PFSK-1 (cell line): Measurements from ENCODE around the gene ANKH.
A peak's percentile ranks its signal among the peaks of the same experiment; 100 is the strongest.

ENCODE experiments used
- FOXP2 ChIP-seq: optimal IDR thresholded peaks from 2 replicates; pipeline ENCODE3; 2011; ENCODE audit warnings: borderline replicate concordance, control low read depth, inconsistent platforms; ENCODE audit not compliant: insufficient read depth; ENCODE audit errors: extremely low read length, extremely low read depth
- POLR2AphosphoS5 ChIP-seq: IDR thresholded peaks from 2 replicates; pipeline ENCODE4 v1.6.1; 2012; ENCODE audit warnings: low read depth, mild to moderate bottlenecking, control low read depth, low read length, moderate library complexity
- REST ChIP-seq, 2 experiments: IDR thresholded peaks; 2 replicates each; pipeline versions ENCODE4 v1.6.1 to v1.8.0; 2011 to 2012; ENCODE audit warnings: low read depth in 2 of 2, low read length in 2 of 2, control low read depth in 1 of 2, inconsistent platforms in 1 of 2, mild to moderate bottlenecking in 1 of 2, moderate library complexity in 1 of 2; ENCODE audit not compliant: insufficient read depth in 1 of 2
- SIN3A ChIP-seq: IDR thresholded peaks from 2 replicates; pipeline ENCODE4 v1.6.1; 2012; ENCODE audit warnings: mild to moderate bottlenecking, low read length, moderate library complexity, borderline replicate concordance; ENCODE audit not compliant: insufficient read depth
- TAF1 ChIP-seq: IDR thresholded peaks from 2 replicates; pipeline ENCODE4 v1.6.1; 2012; ENCODE audit warnings: low read length, control low read depth, borderline replicate concordance; ENCODE audit not compliant: insufficient read depth

GRCh38 chr5:14664270-14665100 is 207.1 kb downstream of the ANKH start, which contains the start of gene OTULIN:
- TF ChIP-seq TAF1 (peak; percentile 59; the same call in 1 of the 2 replicates), SIN3A (no peak), POLR2AphosphoS5 (peak; percentile 72), REST (IDR thresholded peaks at IDR 0.05; ENCODE audit: insufficient read depth in 1 of 2, low read depth in 2 of 2, low read length in 2 of 2) (0 out of 4 replicates have a peak, but pooled peaks of 1 of the 2 experiments have one; percentile 6), FOXP2 (peak; percentile 92)
